ENCODE results near the gene OTOGL. TPM values are rescaled to one million over a fixed set of nuclear protein-coding genes. Genes with fewer than 3 reads are reported as not detected.

The OTOGL gene
- total RNA-seq, 4 donors from 2014 or later = 0.19 to 0.63 (median 0.37) TPM

DNA sequence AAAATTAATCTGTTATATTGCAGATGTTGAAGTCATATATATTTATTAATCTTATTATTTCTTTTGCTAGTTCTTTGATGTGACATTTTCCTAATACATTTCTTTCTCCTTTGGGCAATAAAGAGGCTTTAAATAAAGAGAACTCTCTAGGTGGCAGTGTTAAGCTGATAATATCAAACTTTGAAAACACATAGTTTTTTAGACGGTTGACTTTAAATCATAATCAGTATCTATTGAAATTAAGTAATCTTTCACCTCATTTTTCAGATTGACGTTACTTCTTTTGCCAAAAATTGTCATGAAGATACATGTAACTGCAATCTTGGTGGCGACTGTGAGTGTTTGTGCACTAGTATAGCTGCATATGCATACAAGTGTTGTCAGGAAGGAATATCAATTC, 213.9 kb downstream of the OTOGL start:
- no peak for DNase-seq (ENCODE audit: low spot score)
- TF ChIP-seq, protein P1, sequence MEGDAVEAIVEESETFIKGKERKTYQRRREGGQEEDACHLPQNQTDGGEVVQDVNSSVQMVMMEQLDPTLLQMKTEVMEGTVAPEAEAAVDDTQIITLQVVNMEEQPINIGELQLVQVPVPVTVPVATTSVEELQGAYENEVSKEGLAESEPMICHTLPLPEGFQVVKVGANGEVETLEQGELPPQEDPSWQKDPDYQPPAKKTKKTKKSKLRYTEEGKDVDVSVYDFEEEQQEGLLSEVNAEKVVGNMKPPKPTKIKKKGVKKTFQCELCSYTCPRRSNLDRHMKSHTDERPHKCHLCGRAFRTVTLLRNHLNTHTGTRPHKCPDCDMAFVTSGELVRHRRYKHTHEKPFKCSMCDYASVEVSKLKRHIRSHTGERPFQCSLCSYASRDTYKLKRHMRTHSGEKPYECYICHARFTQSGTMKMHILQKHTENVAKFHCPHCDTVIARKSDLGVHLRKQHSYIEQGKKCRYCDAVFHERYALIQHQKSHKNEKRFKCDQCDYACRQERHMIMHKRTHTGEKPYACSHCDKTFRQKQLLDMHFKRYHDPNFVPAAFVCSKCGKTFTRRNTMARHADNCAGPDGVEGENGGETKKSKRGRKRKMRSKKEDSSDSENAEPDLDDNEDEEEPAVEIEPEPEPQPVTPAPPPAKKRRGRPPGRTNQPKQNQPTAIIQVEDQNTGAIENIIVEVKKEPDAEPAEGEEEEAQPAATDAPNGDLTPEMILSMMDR (IDR thresholded peaks at IDR 0.05) = no peak
- no peak for ATAC-seq (ENCODE audit: low FRiP score)

DNA sequence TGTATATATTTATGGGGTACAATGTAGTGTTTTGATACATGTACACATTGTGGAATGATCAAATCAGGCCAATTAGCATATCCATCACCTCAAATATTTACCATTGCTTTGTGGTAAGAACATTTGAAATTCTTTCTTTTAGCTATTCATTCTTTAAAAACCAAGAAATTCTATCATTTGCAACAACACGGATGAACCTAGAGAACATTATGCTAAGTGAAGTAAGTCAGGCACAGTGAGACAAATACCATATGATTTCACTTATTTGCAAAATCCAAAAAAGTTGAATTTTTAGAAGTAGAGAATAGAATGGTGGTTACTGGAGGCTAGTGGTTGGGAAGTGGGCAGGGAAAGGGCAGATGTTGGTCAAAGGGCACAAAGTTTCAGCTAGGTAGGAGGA, 215.4 kb downstream of the OTOGL start:
- DNase-seq (ENCODE audit: low spot score) (no peak), ATAC-seq (ENCODE audit: low FRiP score) (no peak)
- TF ChIP-seq, protein P1 (IDR thresholded peaks at IDR 0.05) = no peak

DNA sequence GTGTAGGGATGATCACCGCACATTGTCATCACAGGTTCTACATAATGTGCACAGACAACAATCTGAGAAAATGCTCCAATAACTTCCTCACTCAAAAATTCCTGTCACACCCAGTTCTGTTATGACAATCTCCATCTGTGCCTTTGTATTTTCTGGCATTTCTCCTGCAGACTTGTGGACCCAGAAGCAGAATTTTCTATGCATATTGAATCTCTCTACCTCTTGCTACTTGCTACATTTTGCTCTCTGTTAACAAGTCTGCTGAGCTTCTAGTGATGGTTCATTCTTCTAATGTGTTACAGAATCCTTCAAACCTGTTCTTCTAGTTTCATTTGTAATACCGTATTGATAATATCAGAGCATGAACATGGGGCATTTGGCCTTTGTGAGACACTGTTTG, 216.9 kb downstream of the OTOGL start:
- ATAC-seq (ENCODE audit: low FRiP score) (no peak), DNase-seq (ENCODE audit: low spot score) (no peak)
- TF ChIP-seq, protein P1 (IDR thresholded peaks at IDR 0.05) = no peak

DNA sequence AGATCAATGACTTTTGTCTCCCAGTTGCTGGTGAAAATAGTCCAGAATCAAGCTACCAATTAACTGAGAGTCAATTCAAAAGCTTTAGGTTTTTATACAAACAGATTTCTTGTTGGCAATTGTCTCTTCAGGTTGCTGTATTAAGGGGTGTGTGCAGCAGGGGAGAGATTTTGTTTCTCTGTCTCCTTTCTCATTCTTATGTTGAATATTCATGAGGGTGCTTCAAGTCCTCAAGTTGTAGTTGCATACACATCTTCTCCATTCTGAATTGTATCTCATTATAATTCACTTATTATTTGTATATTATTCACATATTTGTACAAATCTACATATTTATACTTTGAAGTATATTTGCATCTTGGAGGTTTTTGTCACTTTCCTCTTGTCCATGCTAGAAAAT, 218.0 kb downstream of the OTOGL start:
- ATAC-seq (ENCODE audit: low FRiP score) (no peak), DNase-seq (ENCODE audit: low spot score) (no peak)
- TF ChIP-seq, protein P1 (IDR thresholded peaks at IDR 0.05) = no peak

DNA sequence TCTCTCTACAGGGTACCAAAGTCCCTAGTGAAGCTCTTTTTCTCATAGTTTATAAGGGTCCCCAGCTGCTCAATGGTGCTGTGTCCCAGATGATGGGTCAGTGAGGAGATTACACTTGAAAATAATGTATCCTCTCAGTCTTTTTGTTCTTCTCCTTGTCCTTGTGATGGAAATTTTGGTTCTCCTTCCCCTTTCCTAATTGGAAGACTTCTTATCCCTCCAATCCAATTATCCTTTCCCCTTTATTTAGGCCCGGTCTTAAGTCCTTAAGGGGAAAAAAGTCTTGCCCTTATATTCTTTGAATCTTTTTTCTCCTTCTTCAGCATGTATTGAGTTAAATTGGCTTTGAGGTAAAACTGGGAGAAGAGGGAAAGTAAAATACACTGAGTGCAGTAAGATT, 218.6 kb downstream of the OTOGL start:
- no peak for ATAC-seq (ENCODE audit: low FRiP score)
- TF ChIP-seq, protein P1 (IDR thresholded peaks at IDR 0.05) = no peak
- DNase-seq (ENCODE audit: low spot score) = no peak

DNA sequence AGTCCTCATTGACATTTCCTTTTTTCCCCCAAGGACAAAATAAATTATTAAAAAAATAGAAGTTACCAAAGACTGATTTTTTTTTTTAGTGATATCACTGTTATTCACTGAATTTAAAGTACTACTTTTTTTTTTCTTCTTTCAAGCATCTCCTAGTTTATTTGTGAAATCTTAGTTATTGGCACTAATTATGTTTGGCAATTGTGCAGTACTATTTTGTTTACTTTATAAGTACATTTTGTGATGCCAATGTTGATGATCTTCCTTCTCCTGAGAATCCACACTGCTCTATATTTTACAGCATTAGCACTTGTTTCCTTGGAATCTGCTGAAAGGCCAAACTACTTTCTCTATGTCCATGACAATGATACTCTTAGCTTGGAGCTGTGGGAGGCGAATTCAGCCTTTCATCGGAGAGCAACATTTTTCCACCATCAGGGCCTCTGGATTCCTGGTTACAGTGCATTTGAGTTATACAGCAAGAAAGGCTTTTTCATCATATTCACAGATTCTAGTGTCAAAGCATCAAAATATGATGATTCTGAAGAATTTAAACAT, 220.9 kb downstream of the OTOGL start:
- no peak for ATAC-seq (ENCODE audit: low FRiP score)
- TF ChIP-seq, protein P1 (IDR thresholded peaks at IDR 0.05) = no peak
- DNase-seq (ENCODE audit: low spot score) = no peak

DNA sequence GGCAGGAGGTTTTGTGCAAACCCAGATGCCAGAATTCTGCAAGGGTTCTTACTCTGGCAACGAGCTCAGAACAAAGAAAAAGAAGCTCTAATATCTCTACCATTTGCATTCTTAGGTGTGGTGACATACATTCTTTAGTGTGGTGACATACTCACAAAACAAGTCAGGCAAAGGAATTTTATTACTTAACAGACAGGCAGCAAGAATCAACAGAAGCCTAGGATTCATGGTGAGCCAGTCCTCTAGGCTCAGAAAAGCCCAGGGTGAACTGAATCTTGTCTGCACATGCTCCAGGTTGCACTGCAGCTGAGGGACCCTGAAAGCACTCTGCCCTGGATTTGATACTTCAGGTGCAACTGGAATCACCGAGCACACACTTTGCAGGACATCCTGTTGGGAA, 222.3 kb downstream of the OTOGL start:
- TF ChIP-seq, protein P1 (IDR thresholded peaks at IDR 0.05) = no peak
- ATAC-seq (ENCODE audit: low FRiP score) (no peak), DNase-seq (ENCODE audit: low spot score) (no peak)
